HT-29 (cell line): ENCODE results near the gene ARF6. TPM values are rescaled to one million over a fixed set of nuclear protein-coding genes. Genes with fewer than 3 reads are reported as not detected.
"Not testable (repeated sequence)": the region's sequence is repeated elsewhere in the genome, so short reads cannot be mapped to it uniquely, and the experiment has no call there.

Source experiments
- DNase-seq: peaks from one replicate; pipeline ENCODE4 v3.0.0-alpha.2; 2015; ENCODE audit warnings: low spot score
- total RNA-seq: library from RNA; depleted of rRNA; stranded (reverse); fragments of >200 nt; shearing (Covaris generic); gene quantifications from 2 replicates; pipeline ENCODE4 v1.2.3, GENCODE V29; 2014; rRNA removed

ARF6 gene
- total RNA-seq, result 47.1 and 47.3 TPM in 2 replicates

DNA sequence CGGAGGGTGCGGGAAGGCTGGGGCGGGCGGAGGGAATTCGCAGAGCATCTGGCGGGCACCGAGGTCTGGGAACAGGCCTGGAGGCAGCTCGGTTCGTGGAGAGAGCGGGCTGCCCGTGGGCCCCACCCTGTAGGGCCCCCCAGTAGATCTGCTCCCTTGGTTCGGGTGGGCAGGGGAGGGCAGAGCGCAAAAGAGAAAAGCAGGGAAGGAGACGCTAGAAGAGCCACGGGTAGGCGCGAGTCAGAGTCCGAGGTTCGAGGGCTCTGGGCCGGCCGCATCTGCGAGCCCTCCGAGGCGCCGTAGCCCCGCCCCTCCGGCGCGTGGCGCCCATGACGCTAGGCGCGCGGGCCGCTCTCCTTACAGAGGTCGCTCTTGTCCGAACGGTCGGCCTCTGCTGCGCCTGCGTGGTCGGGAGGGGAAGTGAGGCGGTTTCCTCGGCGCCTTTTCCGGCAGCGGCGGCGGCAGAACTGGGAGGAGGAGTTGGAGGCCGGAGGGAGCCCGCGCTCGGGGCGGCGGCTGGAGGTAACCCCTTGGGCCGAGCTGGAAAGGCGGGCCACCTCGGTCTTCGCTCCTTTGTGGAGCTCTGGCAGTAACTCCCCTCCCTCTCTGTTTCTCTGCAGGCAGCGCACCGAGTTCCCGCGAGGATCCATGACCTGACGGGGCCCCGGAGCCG, at the start of gene ARF6:
Gene ARF6 (plus strand): TSS at position 447 of the 673 bp plus-strand sequence. CDS start 655 bp downstream, outside the sequence.
- DNase-seq, result peak; percentile 93

DNA sequence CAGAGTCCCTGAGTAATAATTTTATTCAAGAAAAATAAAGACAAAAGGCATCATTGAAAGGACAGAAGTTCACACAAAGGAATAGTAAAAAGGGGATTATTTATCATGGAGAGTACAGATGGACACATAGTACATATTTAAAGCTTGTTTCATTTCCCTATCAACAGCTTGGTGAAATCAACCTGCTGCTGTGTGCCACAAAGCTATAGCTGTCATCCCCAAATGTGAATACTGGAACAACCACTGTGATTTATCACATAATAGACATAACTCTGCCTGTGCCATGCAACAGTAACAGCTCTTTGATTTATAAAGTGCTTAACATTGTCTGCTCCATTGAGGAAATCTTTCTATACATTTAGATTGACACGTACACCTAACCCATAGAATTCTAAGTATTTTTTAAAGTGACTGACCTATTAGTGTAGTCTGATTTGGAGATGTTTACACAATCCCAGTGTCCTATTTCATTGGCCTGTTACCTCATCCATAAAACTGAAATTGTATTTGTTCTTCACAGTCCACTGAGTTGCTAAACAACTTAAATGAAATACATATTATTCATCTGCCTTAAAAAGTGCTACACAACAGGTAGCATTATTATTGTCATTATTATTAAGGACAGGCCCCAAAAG, 43.6 kb upstream of the ARF6 start:
- DNase-seq, result no peak

DNA sequence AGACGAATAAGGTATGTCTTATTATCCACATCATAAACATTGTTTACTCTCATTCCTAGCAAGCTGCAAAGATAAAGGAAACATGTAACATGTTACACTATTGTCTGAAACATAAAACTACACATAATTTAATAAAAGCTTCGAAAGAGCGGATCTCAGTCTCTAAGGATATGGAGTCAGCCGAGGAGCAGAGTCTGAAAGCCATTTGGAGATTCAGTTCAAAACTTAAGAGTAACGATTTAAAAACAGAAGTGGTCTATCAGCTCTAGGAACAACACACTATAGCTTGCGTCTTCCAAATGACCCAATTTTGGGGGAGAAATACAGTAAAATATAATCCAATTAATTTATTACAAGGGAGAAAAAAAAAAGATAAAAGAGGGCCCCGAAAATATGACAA, 41.1 kb upstream of the ARF6 start:
- DNase-seq, result no peak

- DNase-seq, result peak; percentile 92
Measured at GRCh38 chr14:49852301-49853157, 40.4 kb upstream of the ARF6 start, which contains the start of gene NEMF. Gene NEMF (minus strand): TSS chr14:49852788. CDS start chr14:49852753, 35 bp downstream.

DNA sequence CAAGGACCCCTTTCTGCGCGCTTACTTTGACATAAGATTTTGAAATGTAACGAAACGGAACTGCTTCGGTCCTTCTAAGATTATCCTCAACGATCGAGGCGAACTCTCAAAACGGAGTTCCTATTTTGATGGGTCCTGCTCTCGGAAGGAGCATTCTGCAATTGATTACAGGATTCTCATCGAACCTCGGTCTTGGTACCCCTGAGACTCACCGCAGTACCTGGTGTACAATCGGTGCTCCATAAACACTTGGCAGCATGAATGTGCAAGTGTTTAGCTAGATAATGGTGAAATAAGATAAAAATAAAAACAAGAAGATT, 39.8 kb upstream of the ARF6 start:
- DNase-seq, result no peak

DNA sequence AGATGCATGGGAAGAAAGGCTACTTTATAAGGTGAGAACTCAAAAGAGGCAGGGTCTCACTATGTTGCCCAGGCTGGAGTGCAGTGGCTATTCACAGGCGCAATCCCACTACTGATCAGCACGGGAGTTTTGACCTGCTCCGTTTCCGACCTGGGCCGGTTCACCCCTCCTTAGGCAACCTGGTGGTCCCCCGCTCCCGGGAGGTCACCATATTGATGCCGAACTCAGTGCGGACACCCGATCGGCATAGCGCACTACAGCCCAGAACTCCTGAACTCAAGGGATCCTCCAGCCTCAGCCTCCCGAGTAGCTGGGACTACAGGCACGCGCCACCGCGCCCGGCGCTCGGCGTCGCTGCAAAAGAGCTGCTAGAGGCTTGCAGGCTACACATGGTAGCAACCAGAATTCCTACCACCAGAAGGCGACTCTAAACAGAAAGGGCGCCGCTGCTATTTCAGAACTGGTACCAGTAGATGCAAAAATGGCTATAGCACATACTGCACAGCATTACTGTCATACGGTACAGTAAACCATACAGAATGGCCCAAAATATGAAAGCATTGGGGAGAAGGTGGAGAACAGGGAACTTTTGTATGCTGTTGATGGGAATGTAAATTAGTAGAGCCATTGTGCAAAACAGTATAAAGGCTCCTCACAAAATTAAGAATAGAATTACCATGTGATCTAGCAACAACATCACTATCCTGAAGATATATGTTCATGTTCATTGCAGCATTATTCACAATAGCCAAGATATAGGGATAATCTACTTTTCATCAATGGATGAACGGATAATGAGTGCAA, 39.1 kb upstream of the ARF6 start:
- DNase-seq, result peak; percentile 82

- no peak for DNase-seq
Measured at GRCh38 chr14:49857427-49858003, 35.4 kb upstream of the ARF6 start.

- DNase-seq, result no peak
Measured at GRCh38 chr14:49858383-49858782, 34.5 kb upstream of the ARF6 start.

DNA sequence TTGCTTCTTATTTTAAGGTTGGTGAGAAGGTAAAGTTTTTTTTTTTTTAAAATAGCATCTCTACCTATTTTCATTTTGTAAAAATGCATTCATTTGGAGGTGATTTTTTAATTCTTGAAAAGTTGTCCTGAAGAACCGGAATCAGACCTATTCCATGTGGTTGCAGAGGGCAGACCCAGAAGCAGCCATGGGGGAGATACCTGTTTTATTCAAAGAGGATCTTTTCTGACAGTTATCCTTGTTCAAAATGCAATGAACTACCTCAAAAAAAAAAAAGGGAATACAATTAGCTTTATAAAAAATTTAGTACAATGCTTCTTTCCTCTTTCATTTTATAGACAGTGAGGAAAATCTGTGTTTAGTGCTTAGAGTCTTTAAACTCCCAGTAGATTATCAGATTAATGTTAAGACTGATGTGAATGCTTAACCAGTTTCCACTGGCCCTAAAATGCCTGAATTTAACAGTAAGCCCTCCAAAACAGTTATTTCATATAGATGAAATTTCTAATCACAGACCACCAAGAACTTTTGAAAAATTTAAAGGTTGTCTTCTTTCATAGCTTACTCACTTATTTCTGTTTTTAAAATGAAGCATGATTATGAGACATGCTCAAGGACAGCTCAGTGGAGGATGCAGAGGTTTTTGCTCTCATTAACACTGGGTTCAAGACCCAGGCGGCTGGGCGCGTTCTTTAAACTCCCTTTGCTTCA, 31.7 kb upstream of the ARF6 start:
- no peak for DNase-seq

GRCh38 chr14:49861699-49862088, 31.2 kb upstream of the ARF6 start:
- DNase-seq, result peak; percentile 66

DNA sequence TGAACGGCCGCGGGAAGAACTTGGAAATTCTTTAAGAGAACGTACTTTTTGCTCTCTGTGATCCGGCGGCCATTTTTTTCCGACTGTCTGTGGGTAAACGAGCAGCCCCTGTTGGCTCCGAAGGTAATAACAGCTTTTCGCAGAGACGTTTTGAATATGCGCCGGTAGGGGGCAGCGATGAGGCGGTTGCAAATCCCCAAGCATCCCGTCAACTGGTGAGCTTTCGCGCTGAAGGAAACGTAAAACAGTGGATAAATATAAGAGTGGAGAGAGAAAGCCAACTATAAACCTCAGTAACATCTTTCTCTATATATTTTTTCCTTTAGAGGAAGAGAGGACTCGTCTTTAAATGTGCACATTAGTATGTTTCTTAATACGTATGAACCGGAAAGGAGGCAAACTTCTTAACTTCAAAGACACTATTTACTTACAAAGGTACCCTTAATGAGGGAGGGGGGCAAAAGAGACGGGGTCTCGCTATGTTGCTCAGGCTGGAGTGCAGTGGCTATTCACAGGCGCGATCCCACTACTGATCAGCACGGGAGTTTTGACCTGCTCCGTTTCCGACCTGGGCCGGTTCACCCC, 30.7 kb upstream of the ARF6 start:
- DNase-seq, result peak; percentile 83

GRCh38 chr14:49863487-49864281, 29.2 kb upstream of the ARF6 start:
- DNase-seq, result peak; percentile 20

DNA sequence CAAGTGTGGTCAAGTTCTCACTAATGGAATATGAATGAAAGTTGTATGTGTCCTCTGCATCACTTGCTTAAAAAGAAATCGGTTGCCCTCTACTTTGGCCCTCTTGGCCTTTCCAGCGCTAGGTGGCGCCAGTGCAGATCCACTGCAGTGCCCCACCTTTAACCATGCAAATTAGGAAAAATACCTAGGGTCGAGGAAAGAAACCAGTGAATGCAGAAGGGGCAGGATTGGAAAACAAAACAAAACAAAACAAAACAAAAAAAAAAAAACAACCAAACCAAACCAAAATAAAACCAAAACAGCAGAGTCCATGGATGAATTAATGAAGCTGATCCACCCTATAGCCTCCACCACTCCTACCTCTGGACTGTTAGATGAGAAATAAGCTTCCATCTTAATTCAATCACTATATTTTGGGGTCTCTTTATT, 27.4 kb upstream of the ARF6 start:
- peak; percentile 83 for DNase-seq

DNA sequence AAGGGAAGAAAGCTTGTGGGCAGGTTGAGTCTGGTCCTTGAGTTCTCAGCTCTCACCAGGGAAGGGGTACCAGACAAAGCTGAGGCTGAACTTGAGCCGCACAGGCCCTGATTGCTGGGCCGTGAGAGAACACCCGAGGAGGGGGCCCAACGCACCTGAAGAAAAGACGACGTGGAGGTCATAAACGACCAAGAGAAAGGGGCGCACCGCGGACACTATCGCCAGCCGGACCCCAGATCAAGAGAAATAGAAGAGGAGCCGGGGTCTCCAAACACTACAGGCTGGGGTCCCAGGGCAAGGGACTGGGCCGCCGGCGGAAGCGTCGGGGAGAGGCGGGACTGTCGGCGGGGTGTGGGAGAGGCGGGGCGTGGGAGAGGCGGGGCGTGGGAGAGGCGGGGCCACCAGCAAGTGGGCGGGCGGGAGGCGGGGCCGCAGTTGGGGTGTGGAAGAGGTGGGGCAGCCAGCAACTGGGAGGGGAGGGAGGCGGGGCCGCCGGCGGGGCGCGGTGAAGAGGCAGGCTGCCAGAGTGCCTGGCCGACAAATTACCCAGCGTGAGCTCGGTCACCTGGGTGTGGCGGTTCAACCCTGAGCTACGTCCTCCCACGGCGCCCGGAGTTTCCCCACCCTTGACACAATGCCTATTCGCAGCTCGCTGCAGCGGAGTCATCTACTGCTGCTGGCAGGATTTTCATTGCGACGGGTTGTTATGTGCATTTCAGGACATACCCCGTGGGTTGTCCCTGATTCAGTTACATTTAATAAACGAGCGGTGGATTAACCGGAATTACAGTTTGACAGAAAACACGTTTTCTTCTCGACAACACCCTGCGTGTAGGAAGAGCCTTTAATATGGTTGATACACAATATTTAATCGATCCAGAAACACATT, 24.8 kb upstream of the ARF6 start:
- peak; percentile 90 for DNase-seq

DNA sequence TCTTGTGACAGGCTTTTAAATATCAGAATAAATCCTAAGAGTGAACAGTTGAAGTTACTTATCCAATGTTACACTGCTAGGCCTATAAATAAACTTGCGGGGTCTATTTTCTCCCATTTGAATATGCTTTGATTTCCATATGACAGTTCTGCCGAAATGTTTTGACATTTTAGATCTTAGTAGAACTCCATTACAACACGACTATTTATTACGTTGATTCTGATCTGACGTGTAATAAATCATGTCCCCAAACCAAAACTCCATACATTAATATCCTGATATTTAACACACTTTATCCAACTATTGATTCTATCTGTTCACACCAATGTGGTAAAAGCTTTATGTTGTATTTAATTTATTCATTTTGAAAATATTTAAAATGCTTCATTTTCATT, 24.2 kb upstream of the ARF6 start:
- no peak for DNase-seq

DNA sequence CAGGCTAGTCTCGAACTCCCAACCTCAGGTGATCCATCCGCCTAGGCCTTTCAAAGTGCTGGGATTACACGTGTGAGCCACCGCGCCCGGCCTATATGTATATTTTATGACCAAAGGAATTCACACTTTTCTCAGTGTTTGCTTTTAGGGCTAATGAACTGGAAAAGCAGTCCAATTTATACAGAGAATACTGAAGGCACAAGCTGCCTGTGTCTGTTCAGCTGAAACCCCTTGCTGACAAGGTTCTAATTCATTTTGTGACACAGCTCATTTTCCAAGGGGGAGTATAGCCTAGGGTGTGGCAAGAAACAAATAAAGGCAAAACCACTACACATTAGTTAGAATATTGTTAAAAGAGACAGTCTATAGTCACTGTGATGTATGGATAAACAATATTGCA, 22.0 kb upstream of the ARF6 start:
- no peak for DNase-seq

DNA sequence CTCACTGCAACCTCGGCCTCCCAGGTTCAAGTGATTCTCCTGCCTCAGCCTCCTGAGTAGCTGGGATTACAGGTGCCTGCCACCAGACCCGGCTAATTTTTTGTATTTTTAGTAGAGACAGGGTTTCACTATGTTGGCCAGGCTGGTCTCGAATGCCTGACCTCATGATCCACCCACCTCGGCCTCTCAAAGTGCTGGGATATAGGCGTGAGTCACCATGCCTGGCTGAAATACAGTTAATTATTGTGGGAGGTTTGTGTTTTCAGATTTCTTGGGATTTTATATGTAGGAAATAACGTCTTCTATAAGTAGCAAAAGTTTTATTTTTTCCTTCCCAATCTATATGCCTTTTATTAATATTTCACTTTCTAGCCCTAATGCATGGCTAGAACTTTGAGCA, 19.3 kb upstream of the ARF6 start:
- not testable (repeated sequence) for DNase-seq

DNA sequence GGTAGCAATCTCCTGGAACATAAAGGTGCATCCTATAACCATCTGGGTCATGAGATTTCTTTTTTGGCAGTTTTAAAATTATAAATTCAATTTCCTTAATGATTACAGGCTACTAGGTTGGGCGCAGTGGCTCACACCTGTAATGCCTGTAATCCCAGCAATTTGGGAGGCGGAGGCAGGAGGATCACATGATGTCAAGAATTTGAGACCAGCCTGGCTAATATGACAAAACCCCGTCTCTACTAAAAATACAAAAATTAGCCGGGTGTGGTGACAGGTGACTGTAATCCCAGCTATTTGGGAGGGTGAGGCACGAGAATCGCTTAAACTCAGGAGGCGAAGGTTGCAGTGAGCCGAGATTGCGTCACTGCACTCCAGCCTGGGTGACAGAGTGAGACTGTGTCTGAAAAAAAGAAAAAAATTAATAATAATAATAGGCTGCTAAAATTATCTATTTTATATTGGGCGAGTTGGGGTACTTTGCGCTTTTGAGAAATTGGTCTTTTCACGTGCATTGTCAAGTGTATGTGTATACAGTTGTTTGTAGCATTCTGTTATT, 17.2 kb upstream of the ARF6 start:
- no peak for DNase-seq
